Measurements from ENCODE around the gene ANGEL1. TPM values are rescaled to one million over a fixed set of nuclear protein-coding genes. Genes with fewer than 3 reads are reported as not detected.

Gene ANGEL1
- total and polyA plus RNA-seq, 10 donors, result 7.4 to 76.8 (median 47.2) TPM

GRCh38 chr14:76759589-76759988, 53.1 kb downstream of the ANGEL1 start:
- Histone ChIP-seq H3K4me3 (no peak overlapping the region), H3K27ac (no peak overlapping the region), H3K9me3 (no peaks in the 10 kb centered on the region), H3K36me3 (no peaks in the 10 kb centered on the region), H3K27me3 (replicated peaks in 1 of 7) (peaks cover 0 to 35% (median 14%) of the 10 kb centered on the region in 7 donors), H3K4me1 (peaks cover 6 to 44% (median 34%) of the 10 kb centered on the region in 6 donors)
- peak; percentile 28 for DNase-seq
- TF ChIP-seq, protein P1, sequence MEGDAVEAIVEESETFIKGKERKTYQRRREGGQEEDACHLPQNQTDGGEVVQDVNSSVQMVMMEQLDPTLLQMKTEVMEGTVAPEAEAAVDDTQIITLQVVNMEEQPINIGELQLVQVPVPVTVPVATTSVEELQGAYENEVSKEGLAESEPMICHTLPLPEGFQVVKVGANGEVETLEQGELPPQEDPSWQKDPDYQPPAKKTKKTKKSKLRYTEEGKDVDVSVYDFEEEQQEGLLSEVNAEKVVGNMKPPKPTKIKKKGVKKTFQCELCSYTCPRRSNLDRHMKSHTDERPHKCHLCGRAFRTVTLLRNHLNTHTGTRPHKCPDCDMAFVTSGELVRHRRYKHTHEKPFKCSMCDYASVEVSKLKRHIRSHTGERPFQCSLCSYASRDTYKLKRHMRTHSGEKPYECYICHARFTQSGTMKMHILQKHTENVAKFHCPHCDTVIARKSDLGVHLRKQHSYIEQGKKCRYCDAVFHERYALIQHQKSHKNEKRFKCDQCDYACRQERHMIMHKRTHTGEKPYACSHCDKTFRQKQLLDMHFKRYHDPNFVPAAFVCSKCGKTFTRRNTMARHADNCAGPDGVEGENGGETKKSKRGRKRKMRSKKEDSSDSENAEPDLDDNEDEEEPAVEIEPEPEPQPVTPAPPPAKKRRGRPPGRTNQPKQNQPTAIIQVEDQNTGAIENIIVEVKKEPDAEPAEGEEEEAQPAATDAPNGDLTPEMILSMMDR (IDR thresholded peaks at IDR 0.05 in 8 of 11, conservative IDR thresholded peaks at IDR 0.05 in 3 of 11), result no peak
- TF ChIP-seq POLR2AphosphoS5 (IDR thresholded peaks at IDR 0.05) (no peak), POLR2A (IDR thresholded peaks at IDR 0.05) (no peak)
- 77 to 84% (median 82%) methylated on average over 4 of the region's 4 CpGs for WGBS, 5 donors
- intact Hi-C loops (cut with DNase I; ENCODE audit: low total_unique reads), result no loop called here

DNA sequence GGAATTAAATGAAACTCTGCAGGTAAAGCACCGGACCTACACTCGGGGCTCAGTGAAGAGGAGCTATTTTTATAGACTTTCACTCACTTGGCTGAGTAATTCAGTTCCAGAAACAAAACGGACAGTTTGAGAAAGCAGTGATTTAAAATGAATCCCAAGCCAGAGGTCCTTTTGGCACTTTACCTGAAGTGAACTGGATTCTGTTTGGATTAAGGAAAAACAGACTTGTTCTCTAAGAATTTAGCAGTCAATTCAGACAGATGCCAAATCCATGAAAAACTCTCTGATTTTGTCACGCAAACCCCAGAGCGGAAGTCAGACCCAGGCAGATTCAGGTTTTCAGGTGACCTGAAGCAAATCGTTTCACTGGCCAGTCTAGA, 56.3 kb downstream of the ANGEL1 start:
- TF ChIP-seq POLR2A (IDR thresholded peaks at IDR 0.05) (no peak), POLR2AphosphoS5 (IDR thresholded peaks at IDR 0.05) (no peak)
- TF ChIP-seq, protein P1 (IDR thresholded peaks at IDR 0.05 in 8 of 11, conservative IDR thresholded peaks at IDR 0.05 in 3 of 11), result no peak
- intact Hi-C loops (cut with DNase I; ENCODE audit: low total_unique reads), result no loop called here
- H3K9me3 ChIP-seq, result no peaks in the 10 kb centered on the region
- no peaks in the 10 kb centered on the region for H3K36me3 ChIP-seq
- 80 to 93% (median 87%) methylated on average over 6 of the region's 6 CpGs for WGBS, 5 donors
- H3K4me3 ChIP-seq, result no peak overlapping the region
- H3K27ac ChIP-seq, result no peak overlapping the region
- peaks cover 0 to 13% (median 10%) of the 10 kb centered on the region in 6 donors for H3K4me1 ChIP-seq
- peaks cover 0 to 15% (median 4%) of the 10 kb centered on the region in 7 donors for H3K27me3 ChIP-seq (replicated peaks in 1 of 7)
- DNase-seq, result no peak

DNA sequence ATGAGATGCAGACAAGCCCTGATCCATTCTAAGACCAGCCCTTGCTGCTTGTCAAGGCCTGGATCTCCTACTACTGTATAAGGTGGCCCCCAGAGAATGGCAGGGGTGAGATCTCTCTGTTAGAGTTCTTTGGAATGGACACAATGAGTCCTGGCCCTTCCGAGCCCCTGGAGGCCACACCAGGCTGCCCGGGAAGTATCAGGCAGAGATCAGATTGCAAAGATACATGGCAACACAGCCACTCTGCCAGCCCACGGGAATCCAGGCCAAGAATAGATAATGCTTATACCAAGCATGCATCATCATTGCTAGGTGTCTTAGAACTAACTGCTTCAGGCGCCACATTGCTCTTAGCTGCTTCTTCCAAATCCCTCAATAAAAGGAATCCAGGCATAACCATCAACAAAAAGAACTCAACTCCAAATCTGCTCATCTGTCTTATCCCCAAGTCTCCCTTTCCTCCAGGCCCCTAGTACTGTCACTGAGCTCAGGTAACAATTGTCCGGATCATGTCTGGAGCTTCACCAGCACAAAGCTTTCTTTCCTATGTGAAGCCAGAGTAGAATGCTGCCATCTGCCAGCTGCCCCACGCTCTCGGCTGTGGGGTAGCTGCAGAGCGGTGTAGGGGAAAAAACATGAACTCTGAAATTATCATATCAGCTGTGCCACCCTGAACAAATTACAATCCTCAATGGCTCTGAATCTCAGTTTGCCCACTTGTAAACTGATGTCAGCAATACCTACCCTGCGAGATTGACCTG, 56.9 kb downstream of the ANGEL1 start:
- no peak for DNase-seq
- intact Hi-C loops (cut with DNase I; ENCODE audit: low total_unique reads), result no loop called here
- Histone ChIP-seq H3K27ac (no peak overlapping the region), H3K36me3 (no peaks in the 10 kb centered on the region), H3K4me3 (no peak overlapping the region), H3K27me3 (replicated peaks in 1 of 7) (peaks cover 0 to 9% (median 0%) of the 10 kb centered on the region in 7 donors), H3K4me1 (peaks cover 0 to 8% (median 4%) of the 10 kb centered on the region in 6 donors), H3K9me3 (no peaks in the 10 kb centered on the region)
- WGBS, 5 donors, result 80 to 92% (median 85%) methylated on average over 9 of the region's 9 CpGs
- TF ChIP-seq, protein P1 (IDR thresholded peaks at IDR 0.05 in 8 of 11, conservative IDR thresholded peaks at IDR 0.05 in 3 of 11), result no peak
- TF ChIP-seq POLR2AphosphoS5 (IDR thresholded peaks at IDR 0.05) (no peak), POLR2A (IDR thresholded peaks at IDR 0.05) (no peak)

- WGBS, 5 donors, result 83 to 95% (median 91%) methylated on average over 7 of the region's 7 CpGs
Measured at GRCh38 chr14:76754586-76754985, 58.1 kb downstream of the ANGEL1 start.

More at GRCh38 chr14:76754586-76754985, 58.1 kb downstream of the ANGEL1 start:
- no peak overlapping the region for H3K4me3 ChIP-seq
- no peak for TF ChIP-seq POLR2AphosphoS5 (IDR thresholded peaks at IDR 0.05)
- TF ChIP-seq POLR2A (IDR thresholded peaks at IDR 0.05), result no peak
- TF ChIP-seq, protein P1 (IDR thresholded peaks at IDR 0.05 in 8 of 11, conservative IDR thresholded peaks at IDR 0.05 in 3 of 11), result no peak
- no peaks in the 10 kb centered on the region for H3K4me1 ChIP-seq
- no peaks in the 10 kb centered on the region for H3K36me3 ChIP-seq
- H3K27me3 ChIP-seq (replicated peaks in 1 of 7), result no peaks in the 10 kb centered on the region
- H3K27ac ChIP-seq, result no peak overlapping the region
- intact Hi-C loops (cut with DNase I; ENCODE audit: low total_unique reads), result no loop called here
- H3K9me3 ChIP-seq, result no peaks in the 10 kb centered on the region
- DNase-seq, result no peak
